HG03520 (cell line): ENCODE data around the gene ETV1.

Experiments
- ATAC-seq: cut with Tn5 transposase; IDR thresholded peaks from one replicate; pipeline ENCODE4 v1.9.1; 2021; ENCODE audit warnings: mild to moderate bottlenecking, moderate library complexity; ENCODE audit not compliant: unreplicated experiment

ETV1 gene

DNA sequence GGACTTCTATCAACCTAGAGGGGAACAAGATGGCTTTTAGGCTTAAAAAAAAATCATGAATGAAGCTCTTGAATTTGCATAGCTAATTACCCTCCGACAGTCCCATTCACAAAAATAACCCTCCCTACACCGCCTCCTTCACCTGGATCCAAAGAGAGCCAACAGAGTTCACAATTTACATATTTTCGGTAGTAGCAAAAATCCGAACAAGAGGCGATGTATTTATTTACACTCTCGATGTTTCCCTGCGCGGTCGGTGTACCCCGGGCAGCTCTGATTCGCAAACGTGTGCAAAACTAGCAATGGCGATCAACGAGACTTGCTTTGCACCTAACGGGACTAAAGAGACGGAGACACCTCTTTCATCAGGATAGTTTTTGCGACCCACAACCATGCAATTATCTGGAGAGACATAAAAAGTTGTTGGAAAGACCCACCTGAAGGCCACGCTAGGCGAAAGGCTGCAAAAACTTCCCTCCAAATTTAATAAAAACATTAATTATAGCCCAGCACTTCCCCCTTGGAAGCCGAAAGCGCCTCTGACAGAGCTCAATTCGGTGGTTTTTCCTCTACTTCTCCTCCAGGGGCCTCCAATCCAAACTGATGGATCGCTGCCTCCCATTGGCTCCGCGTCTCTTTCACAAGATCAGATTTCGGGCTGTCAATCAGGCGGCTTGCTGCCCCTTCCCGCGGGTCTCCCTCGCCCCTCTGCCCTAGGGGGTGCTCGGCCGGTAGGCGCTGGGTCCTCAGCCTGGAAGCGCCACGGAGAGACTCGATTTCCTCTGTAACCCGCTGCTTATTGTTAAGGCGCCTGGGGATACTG is at the start of gene ETV1:
TSS of gene ETV1 (minus strand) at position 541 of the 823 bp plus-strand sequence. CDS start 614 bp downstream, outside the sequence.
- ATAC-seq, result no peak

DNA sequence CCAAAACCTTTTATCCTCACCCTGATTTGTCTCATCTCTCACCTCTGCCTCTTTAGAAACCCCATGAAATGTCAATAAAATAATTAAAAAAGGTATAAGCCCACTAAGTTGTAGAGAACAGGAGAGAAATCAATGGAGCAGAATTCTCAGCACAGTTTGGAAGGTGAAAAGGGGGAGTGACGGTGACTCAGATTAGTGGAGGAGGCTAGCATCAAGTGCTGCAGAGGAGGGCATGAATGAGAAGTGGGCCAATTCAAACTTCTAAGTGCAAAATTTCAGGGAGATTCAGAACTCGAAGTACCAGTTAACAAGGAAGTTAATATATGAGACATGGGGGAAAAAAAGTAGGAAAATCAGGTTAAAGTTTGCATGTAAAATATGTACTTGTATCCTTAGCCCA is 34.9 kb upstream of the ETV1 start:
- ATAC-seq, result no peak

- ATAC-seq, result no peak
Measured at GRCh38 chr7:14023838-14024237, 34.4 kb upstream of the ETV1 start.

GRCh38 chr7:14023342-14023741 is 33.9 kb upstream of the ETV1 start:
- ATAC-seq, result no peak

DNA sequence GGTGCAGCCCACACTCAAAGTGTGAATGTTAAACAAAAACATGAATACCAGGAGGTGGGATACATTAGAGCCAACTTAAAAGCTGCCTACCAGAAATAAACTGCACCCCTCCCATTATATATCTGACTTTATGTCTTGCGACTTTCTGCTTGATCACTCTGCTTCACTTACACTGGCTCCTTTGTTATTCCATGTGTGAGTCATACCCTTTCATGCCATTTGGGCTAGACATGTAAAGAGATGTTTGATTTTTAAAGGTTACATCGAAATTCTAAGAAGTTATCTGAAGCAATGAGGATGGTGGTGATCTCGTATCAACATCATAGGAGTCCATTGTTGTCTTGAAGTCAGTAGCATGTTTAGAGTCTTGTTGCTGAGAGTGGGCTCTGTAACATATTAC is 31.6 kb upstream of the ETV1 start:
- ATAC-seq, result no peak

DNA sequence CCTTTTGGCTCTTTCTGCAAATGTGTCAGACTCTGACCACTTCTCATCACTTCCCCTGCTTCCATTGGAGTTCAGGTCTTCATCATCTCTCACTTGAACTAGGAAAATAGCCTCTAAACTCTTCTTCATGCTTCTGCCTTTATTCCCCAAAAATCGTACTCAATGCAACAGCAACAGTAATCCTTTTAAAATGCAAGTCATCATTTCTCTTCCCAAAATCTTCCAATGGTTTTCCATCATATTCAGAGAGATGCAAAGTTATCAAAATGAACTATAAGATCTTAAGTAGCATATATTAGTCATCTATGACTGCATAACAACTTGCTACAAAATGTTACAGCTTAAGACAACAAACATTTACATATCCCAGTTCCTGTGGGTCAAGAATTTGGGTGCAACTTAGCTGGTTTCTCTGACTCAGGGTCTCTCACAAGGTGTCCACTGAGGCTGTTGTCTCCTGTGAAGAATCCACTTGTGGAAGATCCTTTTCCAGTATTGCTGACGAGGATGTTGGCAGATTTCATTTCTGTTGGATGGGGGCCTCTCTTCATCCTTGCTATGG is 31.0 kb upstream of the ETV1 start:
- ATAC-seq, result no peak

- no peak for ATAC-seq
Measured at GRCh38 chr7:14018751-14019150, 29.3 kb upstream of the ETV1 start.

DNA sequence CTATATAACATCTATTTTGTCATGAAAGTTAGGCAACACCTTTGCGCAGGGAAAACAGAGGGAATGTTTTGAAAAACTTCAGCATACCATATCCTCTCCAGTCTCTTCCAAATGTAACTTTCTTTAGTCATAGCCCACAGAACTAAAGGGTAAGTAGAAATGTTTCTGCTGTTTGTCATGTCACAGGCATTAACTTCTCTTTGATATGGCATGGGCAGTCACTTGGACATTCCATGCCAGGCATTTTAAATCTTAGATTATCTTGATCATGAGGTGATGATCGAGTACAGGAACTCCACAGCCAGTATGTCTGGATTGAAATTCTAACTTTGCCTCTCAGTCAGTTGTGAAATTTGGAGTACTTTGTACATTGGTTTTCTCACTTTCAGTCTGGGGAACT is 27.5 kb upstream of the ETV1 start:
- no peak for ATAC-seq

GRCh38 chr7:14013898-14014297 is 24.4 kb upstream of the ETV1 start:
- ATAC-seq, result no peak

DNA sequence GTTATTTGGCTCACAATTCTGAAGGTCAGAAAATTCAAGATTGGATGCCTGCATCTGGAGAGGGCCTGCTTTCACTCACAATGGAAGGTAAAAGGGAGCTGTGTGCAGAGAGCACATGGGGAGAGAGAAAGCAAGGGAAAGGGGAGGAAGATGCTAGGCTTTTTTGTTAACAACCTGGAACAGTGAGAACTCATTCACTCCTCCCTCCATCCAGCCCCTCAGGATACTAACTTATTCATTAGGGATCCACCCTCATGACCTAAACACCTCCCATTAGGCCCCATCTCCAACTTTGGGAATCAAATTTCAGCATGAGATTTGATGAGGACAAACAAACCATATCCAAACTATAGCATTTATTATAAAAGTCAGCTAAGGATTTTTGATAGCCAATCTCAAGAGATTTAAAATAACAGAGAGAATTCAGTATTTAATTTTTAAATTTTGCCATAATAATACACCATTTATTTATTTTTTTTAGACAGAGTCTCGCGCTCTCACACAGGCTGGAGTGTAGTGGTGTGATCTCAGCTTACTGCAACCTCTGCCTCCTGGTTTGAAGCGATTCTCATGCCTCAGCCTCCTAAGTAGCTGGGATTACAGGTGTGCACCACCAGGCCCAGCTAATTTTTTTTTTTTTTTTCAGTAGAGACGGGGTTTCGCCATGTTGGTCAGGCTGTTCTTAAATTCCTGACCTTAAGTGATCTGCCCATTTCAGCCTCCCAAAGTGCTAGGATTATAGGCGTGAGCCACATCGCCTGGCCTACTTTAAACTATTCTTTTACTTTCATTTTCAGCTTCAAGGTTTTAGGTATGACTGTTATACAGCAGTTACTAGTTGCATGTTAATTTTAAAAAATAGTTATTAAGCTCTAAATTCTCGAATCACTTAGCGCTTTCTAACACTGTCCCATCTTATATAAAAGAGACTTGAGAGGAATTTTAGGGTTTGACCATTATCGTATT is 20.3 kb upstream of the ETV1 start:
- no peak for ATAC-seq

GRCh38 chr7:14001139-14001538 is 11.7 kb upstream of the ETV1 start:
- no peak for ATAC-seq

GRCh38 chr7:14000247-14000646 is 10.8 kb upstream of the ETV1 start:
- no peak for ATAC-seq

DNA sequence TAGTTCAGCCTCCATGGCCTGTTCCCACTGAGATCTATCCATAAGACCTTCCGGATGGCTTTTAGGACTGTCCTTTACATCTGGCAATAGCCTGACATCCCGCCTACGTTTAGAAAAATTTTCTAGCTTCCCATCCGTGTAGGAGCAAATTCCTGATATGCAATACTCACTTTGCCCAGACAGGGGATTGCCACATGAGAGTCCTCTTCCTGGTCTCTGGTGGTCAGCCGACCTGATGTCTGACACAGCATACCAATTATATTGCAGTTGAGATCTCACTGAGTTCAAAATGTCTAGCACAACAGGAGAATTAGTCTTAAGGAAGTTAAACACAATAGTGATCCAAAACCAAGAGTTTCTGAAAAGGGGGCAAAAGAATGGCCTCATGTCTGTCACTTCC is 9.4 kb upstream of the ETV1 start:
- no peak for ATAC-seq

DNA sequence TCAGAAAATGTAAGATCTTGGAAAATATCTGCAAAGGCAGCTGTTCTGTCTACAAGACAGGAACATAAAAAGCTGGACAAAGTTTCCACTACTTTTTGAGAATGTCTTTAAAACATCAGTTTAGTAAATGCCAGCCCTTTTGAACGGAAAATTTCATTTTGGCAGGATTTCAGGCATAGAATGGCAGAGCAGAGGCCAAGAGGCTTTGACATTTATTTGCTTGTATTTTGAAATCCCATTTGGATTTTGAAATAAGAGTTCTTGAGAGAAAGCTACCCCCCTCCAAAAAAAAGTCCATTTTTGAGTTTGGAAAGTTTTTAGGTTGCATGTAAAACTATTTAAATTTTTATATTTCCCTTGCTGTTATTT is 3.1 kb upstream of the ETV1 start:
- ATAC-seq, result no peak

DNA sequence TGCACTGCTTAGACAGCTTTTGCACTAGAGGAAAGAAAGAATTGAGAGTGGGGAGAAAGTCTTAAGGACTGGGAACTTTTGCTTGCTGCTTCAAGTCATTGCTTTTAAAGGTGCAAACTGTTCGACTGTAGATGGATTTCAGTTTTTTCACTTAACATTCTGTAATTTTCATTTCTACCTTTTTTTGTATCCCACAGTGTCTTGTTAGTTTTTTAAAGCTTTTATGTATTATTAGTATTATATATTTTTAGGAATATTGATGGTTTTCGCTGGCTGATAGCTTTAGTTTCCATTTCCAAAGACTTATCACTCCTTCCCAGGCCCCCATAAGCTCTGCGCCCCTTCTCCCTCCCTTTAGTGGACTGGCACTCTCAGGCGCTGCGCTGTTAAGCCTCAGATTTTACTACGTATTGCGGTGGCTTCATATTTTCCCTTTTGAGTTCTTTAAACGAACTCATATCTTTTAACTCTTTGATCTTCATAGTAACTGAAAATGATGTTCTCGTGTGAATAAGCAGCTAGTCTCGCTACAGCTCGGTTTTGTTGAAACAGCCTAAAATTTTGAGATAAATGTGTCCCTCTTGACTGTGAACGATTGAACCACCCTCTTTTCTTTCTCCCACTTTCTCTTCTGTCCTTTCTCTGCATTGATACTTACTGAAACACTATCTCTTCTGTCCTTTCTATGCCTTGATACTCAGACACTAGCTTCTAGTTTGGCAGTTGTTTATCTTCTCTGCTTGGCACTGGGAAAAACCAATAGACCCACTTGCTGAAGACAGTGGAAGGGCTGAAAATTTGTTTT is 2.5 kb upstream of the ETV1 start:
- no peak for ATAC-seq

GRCh38 chr7:13990984-13991790 is 1.7 kb upstream of the ETV1 start:
- no peak for ATAC-seq

DNA sequence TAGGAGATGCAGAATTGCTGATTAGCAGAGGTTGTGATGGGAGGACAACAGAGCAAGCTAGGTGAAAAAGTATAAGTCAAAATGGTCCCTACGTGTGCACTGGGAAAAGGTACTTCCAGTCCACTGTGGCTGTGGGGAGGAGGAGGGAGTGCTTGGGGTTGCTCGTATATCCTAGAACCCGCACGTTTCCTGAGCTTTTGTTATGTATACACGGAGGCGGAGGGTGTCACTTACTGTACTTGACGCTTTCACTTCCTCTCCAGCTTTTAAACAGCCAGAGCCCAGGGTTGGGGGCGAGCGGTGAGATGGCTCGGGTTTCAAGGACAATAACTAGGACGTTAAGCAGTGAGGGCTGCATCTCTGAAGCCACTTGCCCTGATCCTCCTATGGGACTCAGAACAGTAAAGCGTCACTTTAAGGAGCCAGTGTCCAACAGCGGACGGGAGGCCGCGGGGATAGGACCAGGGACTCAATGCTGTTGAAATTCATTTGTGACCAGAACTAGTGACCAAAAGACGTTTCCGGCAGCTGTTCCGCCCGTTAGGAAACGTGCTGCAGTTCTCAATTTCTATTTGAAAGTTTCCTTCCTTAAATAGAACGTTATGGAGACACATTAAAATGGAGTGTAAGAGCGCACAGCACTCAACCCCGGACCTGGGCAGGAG is 985 bp upstream of the ETV1 start:
- ATAC-seq, result peak; percentile 44

- no peak for ATAC-seq
Measured at GRCh38 chr7:13989949-13990305, 461 bp upstream of the ETV1 start.

GRCh38 chr7:13988731-13989125 is 738 bp downstream of the ETV1 start:
- no peak for ATAC-seq

GRCh38 chr7:13988065-13988464 is 1.4 kb downstream of the ETV1 start:
- ATAC-seq, result no peak
